HG02885 (cell line): ENCODE measurements around the gene CAP2.
"Not testable (repeated sequence)": the region's sequence is repeated elsewhere in the genome, so short reads cannot be mapped to it uniquely, and the experiment has no call there.

Experiments
- ATAC-seq: cut with Tn5 transposase; IDR thresholded peaks from one replicate; pipeline ENCODE4 v1.9.1; 2021; ENCODE audit warnings: mild to moderate bottlenecking; ENCODE audit not compliant: unreplicated experiment, poor library complexity

CAP2 gene

DNA sequence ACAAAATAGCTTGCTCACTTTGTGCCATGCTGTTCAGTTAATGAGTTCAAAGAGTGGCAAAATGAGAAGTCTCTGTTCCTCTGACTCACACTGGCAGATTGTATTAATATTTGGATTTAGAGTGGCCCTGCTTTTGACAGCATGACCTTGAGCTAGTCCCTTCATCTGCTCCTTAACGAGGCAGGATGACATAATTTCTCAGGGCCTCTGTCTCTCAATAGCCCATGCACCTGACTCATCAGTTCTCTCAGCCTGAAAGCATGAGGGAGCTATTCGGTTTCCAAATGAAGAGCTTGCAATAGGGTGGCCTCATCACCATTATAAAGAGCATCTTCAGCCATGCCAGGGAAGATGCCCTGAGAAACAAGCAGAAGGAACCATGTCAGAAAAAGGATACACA is 38.2 kb downstream of the CAP2 start:
- no peak for ATAC-seq

DNA sequence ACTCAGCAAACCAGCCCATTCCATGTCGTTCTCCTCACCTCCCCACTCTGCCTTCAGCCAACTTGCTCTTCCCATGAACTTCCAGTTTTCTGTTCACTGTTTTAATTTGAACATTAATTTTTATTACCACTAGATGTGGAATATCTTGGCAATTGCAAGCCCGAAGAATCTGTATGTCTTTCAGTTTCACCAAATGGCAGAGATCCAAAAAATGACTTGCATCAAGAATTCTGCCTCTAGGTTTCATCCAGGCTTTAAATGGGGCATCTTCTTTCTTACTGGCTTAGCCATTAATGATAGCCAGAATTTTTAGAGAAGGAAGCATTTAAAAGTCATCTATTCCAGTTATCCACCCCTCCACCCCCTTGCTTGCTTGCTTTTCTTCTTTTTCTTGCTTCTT is 39.0 kb downstream of the CAP2 start:
- ATAC-seq: no peak

DNA sequence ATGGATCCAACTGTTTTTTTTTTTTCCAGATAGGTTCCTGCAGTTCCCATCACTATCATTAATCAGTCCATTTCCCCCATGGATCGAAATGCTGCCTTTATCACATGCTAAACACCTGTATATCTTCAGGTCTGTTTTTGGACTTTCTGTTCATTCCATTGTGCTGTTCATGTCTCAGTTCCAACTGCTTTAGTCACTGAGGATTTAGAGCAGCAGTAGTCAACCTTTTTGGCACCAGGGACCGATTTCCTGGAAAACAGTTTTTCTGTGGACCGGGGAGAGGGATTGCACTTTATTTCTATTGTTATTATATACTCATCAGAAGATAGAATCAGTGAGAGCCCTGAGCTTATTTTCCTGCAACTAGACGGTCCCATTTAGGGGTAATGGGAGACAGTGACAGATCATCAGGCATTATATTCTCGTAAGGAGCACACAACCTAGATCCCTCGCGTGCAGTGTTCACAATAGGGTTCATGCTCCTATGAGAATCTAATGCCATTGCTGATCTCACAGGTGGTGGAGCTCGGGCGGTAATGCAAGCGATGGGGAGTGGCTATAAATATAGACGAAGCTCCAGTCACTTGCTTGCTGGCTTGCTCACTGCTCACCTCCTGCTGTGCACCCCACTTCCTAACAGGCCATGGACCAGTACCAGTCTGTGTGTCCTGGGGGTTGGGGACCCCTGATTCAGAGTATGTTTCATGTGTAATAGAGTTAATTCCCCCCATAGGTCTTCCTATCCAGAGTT is 46.0 kb downstream of the CAP2 start:
- no peak for ATAC-seq

DNA sequence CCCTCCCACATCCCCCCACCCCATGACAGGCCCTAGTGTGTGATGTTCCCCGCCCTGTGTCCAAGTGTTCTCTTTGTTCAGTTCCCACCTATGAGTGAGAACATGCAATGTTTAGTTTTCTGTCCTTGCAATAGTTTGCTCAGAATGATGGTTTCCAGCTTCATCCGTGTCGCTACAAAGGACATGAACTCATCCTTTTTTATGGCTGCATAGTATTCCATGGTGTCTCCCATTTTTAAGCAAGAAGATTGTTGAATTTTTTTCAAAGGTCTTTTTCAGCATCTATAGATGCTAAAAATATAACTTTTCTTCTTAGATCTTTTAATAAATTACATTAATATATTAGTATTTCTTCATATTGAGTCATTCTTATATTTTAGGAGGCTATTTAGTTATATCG is 47.4 kb downstream of the CAP2 start:
- ATAC-seq: not testable (repeated sequence)

DNA sequence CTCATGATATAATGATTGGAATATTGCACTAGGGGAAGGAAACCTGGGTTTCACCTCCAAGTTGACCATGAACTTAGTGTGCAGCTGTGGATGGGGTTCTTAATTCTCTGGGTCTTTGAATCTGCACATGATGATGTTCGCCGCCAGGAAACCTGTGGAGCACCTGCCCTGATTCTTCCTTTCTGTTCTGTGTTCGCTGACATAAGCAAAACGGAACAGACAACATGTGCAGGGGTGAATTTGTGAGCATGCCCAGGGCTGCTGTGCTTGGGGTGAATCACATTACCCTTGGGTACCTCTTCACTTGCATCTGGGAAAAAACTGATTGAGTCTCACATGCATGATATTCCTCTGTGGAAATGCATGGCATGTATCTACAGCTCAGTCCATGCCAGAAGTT is 48.8 kb downstream of the CAP2 start:
- ATAC-seq: no peak

DNA sequence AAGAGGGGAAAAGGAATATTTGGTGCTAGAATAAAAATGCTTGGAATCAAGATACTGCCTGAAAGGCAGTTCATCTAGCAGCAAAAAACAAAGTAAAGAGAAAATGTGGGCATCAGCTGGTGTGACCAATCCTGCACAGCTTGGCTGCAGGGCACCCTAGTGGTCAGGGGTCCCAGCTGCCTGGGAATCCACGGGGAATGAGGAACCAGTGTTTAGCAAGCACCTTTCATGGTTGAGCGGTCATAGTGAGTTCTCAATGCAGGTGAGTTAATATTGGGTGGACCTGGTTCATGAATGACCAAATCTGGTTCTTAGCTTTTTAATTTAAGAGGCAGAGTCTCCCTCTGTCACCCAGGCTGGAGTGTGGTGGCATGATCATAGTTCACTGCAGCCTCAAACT is 53.3 kb downstream of the CAP2 start:
- no peak for ATAC-seq

DNA sequence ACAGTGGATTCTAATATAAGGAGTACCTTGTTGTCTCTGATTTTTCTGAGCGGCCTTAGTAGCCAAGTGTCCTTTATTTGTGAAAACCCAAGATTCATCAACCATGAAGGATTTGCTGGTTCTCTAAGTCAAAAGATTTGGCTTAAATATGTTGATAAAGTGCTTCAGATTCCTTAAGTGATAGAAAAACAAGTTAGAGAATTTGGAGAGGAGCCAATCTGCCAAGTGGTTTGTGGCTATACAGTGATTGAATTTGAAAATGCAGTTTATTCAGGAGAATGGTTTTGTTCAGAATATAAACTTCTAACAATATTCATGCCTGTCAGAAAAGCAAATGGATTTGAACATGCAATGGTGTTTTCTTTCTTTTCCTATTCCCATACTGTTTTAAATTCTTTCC is 54.8 kb downstream of the CAP2 start:
- no peak for ATAC-seq

DNA sequence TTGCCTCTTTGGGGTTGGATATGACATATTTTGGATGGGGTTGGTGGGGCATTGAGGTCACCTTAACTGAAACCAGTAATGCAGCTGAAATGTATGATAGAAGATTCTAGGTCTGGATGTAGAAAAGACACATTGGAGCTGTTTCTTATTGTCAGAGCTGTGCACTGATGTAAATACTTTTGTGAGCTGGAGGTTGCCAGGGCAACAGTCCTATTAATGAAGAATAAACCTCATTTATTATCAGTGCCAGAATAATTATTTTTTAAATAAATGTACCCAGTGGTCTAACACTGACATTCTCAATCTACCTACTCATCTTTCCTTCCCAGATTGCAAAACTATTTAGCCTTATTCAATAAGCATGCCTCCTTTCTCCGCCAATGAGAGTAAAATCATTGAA is 57.0 kb downstream of the CAP2 start:
- no peak for ATAC-seq

DNA sequence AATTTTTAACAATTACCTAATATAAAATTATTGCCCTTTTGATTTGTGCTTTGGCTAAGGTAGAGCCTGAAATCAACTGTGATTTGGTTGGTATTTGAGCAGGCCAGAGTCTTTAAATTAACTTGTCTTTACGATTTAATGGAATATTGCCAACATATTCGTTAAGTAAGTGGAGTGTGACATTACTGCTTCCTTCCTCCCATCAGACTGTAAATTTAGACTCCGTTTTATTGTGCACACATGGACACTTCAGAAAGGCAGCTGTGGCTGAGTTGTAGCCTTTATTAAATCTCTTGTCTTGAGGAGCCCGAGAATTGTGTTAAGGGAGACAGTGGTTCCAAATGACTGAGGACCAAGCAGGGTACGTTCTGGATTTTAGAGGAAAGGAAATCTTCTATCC is 57.4 kb downstream of the CAP2 start:
- ATAC-seq: no peak

DNA sequence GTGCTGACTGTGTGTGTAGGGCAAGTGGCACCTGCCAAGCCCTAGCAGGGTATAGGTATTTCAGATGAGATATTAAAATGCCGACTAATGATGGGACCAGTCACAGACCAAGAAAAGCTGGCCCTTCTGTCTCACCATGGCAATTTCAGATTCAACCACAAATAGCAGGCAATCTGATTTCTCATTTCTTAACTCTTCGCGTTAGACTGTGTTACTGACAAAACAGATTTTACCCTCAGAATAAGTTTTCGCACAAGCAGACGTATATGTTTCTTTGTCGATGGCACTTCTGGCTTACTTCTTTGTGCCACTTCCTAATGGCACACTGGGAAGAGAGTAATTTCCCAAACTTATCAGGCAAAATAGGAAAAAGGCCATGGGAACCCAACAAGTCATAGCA is 58.7 kb downstream of the CAP2 start:
- ATAC-seq: no peak

DNA sequence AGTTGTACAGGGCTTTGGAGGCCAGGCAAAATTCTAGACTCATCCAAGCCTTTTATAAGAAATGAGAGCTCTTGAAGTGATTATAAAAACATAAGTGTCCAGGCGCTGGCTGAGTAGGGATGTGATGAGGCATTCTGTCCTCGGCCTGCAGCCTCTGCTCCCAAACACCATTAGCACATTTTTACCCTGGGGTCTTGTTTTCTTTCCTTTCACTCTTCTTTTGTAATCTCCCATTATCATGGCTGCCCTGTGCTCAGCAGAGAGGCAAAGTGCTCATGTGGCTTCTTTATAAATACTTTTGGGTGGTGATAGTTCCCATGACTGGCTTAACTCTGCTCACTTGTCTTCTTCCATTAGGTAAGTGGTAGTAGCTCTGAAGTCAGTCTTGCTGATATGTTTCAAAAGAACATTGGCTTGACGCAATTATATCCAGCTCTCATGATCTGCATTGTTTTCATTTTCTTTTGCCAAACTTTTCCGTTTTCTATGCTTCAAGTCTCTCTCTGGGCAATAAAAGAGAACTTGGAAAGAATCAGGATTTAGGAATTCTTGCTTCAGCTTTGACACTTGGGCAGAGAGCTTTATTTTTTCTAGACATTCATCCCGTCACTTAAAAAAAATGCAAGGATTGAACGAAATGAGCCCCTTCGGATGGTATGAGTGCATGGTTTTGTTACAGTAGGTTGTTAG is 61.1 kb downstream of the CAP2 start:
- ATAC-seq: no peak

DNA sequence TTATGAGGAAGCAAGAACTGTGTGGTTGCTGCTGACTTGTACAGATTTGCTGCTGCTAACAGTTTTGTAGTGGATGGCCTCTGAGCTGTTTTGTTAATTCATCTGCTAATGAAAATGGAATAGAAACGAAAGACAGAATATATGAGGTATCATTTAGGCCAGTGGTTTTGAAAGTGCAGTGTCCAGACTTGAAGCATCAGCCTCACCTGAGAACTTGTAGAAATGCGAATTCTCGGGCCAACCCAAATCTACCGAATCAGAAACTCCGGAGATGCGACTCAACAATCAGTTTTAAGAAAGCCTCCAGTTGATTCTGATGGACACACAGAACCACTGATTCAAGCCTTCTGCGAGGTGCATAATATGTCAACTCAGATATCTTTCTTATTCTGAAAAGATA is 62.5 kb downstream of the CAP2 start:
- no peak for ATAC-seq

DNA sequence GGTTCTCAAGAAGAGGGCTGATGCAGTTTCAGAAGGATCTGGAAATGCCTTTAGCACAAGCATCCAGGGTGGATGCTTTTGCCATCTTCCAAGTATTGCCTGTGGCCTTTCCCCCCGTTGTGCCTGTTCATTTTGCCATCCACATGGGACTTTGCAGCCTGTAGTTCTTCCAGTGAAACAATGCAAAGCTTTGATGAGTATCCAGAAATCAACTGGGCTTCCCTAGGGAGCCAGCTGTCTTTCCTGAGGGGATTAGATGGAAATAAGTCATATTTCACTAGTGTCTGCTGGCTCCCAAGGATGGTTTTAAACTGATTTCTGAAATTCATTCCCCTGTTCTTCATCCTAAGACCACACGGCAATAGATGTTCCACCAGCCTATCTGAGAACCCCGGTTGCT is 63.3 kb downstream of the CAP2 start:
- ATAC-seq: no peak

DNA sequence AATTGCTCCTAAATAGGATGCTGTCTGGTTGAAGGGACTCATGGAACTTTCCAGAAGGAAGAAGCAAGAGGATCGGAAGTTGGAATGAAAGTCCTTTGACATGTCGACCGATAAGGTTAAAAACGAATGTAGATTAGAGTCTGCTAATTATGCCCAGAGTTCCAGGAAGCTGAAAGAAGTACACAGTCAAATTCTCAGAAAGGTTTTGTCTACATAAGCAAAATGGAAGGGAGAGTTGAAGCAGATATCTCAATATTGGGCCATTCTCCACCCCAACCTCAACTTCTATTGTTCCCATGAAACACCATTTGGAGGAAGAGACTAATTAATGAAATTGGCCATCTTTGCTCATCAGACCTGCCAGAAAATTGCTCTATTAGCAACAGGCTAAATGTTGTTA is 64.0 kb downstream of the CAP2 start:
- ATAC-seq: no peak

DNA sequence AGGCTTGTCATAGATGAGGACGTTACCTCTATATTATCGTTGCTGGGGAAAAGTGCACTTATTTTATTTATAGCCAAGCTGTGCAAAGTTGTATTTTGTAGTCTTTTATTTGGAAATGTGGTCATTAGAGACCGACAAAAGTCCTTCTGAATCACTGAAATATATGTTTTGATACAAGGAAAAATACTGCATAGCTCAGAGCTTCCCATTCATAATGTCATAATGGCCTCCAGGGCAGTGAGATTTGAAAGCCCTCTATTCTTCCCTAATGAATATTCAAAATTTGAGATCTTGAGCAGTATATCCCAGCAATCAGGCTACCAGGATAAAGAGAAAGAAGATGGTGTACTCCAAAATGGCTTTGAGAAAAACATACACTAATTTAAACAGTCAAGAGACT is 64.6 kb downstream of the CAP2 start:
- ATAC-seq: no peak

DNA sequence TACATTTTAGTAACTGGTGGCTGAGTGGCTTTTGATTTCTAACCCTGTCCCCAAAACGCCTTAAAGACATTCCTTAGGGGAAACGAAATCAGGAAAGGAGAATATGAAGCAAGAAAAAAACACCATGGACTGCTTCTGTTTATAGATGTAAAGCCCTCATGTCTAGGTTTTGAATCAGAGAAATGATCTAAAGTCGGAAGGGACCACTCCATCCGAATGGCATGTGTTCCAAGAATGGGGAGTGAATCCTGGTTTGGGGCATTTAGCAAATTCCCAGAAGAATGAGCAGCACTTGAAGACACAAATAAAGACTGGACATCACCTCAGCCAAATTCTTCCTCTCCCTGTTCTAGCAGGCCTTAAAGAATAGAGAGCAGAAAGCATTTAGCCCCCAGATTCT is 65.6 kb downstream of the CAP2 start:
- no peak for ATAC-seq

DNA sequence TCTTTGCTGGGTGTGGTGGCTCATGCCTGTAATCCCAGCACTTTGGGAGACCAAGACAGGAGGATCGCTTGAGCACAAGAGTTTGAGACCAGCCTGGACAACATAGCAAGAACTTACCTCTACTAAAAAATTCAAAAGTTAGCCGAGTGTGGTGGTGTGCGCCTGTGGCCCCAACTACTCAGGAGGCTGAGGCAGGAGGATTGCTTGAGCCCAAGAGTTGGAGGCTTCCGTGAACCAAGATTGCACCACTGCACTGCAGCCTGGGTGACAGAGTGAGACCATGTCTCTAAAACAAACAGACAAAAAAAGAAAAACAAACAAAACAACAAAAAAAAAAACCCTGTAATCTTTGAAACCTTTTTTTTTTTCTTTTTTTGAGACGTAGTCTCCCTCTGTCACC is 67.5 kb downstream of the CAP2 start:
- no peak for ATAC-seq

DNA sequence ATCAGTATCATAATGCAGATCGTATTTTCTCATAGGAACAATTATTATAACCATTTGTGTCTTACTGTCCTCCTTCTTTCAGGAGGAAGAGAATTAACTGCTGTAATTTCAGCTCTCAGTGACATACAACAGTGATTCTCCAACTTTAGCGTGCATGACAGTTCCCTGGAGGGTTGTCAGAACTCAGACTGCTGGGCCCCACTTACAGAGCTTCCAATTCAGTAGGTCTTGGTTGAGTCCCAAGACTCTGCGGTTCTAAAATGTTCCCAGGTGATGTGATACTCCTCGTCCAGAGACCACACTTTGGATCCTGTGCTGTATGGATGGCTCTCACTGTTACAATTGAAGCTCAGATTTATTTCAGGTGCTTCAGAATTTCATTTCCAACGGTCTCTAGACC is 72.8 kb downstream of the CAP2 start:
- no peak for ATAC-seq

DNA sequence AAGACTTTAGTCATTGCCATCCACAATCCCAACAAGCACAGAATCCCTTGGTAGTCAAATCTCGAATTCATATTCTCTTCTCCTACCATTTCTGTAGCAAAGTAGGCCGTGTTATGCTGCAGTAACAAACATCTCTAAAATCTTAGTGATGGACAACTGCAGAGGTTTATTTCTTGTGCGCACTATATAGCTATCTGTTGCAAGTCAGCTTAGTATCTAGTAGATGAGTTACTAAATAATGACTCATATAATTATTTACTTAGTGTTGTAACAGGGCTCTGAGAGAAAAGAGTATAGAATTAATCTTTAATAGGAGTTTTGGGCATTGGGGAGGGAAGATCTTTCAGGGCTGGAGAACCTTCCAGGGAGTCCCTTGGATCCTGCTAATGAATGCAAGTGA is 73.3 kb downstream of the CAP2 start:
- ATAC-seq: no peak

DNA sequence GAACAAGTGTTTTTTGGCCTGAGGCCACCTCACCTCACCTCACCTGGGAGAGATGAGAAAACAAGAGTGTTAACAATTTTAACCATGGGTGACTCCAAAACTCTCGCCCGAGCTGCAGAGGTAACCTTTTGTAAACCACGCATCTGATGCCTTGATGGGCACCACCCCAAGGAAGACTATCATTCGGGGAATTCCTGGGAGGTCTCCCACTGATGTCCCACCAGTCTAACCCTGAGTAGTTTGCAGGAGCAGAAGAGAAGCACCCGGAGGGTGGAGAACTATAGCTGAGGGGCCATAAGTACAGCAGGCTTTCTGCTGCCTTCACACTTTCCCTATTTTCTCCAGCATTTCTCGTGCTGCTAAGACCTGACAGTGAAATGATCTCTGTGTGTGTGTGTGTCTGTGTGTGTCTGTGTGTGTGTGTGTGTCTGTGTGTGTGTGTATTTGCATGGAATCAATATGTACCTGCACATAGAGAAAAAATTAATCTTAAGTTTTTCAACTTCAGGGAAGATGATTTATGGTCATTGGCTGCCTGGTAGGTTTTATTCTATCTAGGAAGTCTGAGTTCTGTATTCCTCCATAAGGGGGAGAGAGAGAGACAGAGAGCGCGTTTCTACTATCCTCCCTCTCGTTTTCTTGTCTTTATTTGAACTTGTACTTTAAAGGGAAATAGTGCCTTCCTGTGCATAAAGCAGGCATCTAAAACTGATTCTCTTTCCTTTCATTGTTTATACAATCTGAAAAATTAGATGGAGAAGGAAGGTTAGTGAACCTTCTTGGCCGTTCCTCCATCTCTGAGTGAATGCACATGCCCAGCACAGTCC is 75.8 kb downstream of the CAP2 start:
- no peak for ATAC-seq

DNA sequence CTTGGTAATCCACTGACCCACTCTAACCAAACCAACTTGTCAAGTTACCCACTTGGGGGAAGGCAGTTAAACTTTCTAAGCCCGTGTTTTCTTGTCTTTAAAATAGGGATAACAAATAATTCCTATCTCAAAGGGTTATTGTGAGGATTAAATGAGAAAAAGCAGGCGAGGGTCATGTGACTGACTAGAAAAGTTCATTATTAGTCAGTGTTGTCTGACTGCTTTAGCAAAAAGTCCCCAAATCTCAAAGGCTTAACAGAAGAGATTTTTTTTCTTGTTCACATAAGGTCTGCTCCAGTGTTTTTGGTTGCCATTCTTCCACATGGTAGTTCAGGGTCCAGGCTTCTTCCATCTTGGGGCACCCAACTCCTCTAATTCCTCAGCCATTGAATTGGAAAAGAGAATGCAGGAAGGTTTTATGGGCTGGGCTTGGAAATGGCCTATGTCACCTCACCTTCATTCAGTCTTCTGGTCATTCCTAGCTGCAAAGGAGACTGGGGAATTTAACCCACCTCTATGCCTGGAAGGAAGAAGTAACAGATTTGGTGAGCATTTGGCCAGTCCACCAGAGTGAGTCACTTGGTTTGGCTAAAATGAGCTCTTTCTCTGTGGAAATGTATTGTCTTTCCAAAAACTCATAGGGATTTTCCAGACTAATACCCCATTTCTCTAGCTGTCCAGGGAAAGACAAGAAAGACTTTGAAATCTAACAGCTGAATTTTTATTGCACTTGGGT is 77.0 kb downstream of the CAP2 start:
- ATAC-seq: no peak
